NCI-H2029 treated with DMSO at 0.1 percent for 48 hours (cell line): ENCODE data around the gene CLDN6.
A peak's percentile ranks its signal among the peaks of the same experiment; 100 is the strongest.

ENCODE experiments used
- DNase-seq: peaks from one replicate; lab custom pipeline; 2025; lab: John Stamatoyannopoulos, UW

The CLDN6 gene

GRCh38 chr16:2987286-2987685, 30.7 kb downstream of the CLDN6 start:
- DNase-seq, result no peak

GRCh38 chr16:2986623-2987188, 31.3 kb downstream of the CLDN6 start:
- DNase-seq, result no peak

- DNase-seq, result no peak
Measured at GRCh38 chr16:2985893-2986355, 32.1 kb downstream of the CLDN6 start.

GRCh38 chr16:2985462-2985861, 32.5 kb downstream of the CLDN6 start:
- DNase-seq, result no peak

GRCh38 chr16:2983706-2984136, 34.3 kb downstream of the CLDN6 start:
- DNase-seq, result no peak

GRCh38 chr16:2982402-2982801, 35.6 kb downstream of the CLDN6 start:
- no peak for DNase-seq

GRCh38 chr16:2981899-2982250, 36.1 kb downstream of the CLDN6 start:
- DNase-seq, result no peak

- no peak for DNase-seq
Measured at GRCh38 chr16:2981177-2981898, 36.6 kb downstream of the CLDN6 start.

GRCh38 chr16:2980227-2981176, 37.5 kb downstream of the CLDN6 start, which contains the start of gene PKMYT1:
Gene PKMYT1, minus strand, starts transcription at chr16:2980446. Its CDS starts 789 bp downstream, at chr16:2979657.
- DNase-seq, result peak; percentile 54

- no peak for DNase-seq
Measured at GRCh38 chr16:2979669-2980226, 38.2 kb downstream of the CLDN6 start.

GRCh38 chr16:2977440-2977839, 40.5 kb downstream of the CLDN6 start:
- DNase-seq, result peak; percentile 55

GRCh38 chr16:2976673-2977072, 41.3 kb downstream of the CLDN6 start:
- no peak for DNase-seq

GRCh38 chr16:2976201-2976600, 41.8 kb downstream of the CLDN6 start:
- no peak for DNase-seq

GRCh38 chr16:2975161-2975795, 42.7 kb downstream of the CLDN6 start:
- DNase-seq, result no peak

GRCh38 chr16:2974319-2975056, 43.5 kb downstream of the CLDN6 start:
- no peak for DNase-seq

GRCh38 chr16:2973605-2974318, 44.2 kb downstream of the CLDN6 start:
- no peak for DNase-seq

GRCh38 chr16:2973093-2973492, 44.9 kb downstream of the CLDN6 start:
- DNase-seq, result no peak

- no peak for DNase-seq
Measured at GRCh38 chr16:2971985-2972784, 45.8 kb downstream of the CLDN6 start.

- DNase-seq, result no peak
Measured at GRCh38 chr16:2971134-2971984, 46.6 kb downstream of the CLDN6 start.
